Endothelial cell of umbilical vein (primary cell): ENCODE data around the gene MAFB. TPM values are rescaled to one million over a fixed set of nuclear protein-coding genes. Genes with fewer than 3 reads are reported as not detected.

Experiments
- BruUV-seq: library from RNA; stranded (reverse); fragments of 400-500 nt; replicated peaks from 2 replicates; lab custom pipeline; 2021; lab: Mats Ljungman, UMichigan
- CTCF ChIA-PET: fragments of 300-600, 350-600 bp; sonication (Branson Sonifier 250); formaldehyde crosslinking; loops from one replicate; lab custom pipeline; 2021; ENCODE audit warnings: antibody characterized with exemption, inconsistent platforms; lab: Charles Lee
- POLR2A ChIA-PET: fragments of 300-600, 350-600 bp; sonication (Branson Sonifier 250); formaldehyde crosslinking; loops from one replicate; lab custom pipeline; 2021; ENCODE audit warnings: antibody characterized with exemption, inconsistent platforms; lab: Charles Lee
- DNase-seq: peaks from one replicate; pipeline ENCODE4 v3.0.0-alpha.2; 2011; ENCODE audit warnings: low read depth, low spot score
- FAIRE-seq: peaks from 2 replicates; lab custom pipeline; 2011; peaks lifted over from hg19 to GRCh38; lab: Jason Lieb, UNC
- H2AFZ ChIP-seq: 2 replicates; pipeline ENCODE4 v1.6.0; 2012; ENCODE audit warnings: low read depth, low read length, control low read depth, inconsistent platforms
- H3K27ac ChIP-seq: 2 replicates; pipeline ENCODE4 v1.5.1; 2011; ENCODE audit warnings: low read depth, mild to moderate bottlenecking, control low read depth, low read length, moderate library complexity; ENCODE audit not compliant: insufficient read depth
- H3K27me3 ChIP-seq, 2 experiments: 2 replicates each; pipeline versions ENCODE4 v1.6.0 to v1.6.1; 2011; ENCODE audit warnings: low read length in 2 of 2, mixed read lengths in 1 of 2; ENCODE audit not compliant: control insufficient read depth in 2 of 2, insufficient read depth in 2 of 2
- H3K36me3 ChIP-seq, 2 experiments: 2 replicates in 1 of 2; 3 replicates in 1 of 2; pipeline ENCODE4 v1.5.1; 2011; ENCODE audit warnings: low read length in 2 of 2, mild to moderate bottlenecking in 1 of 2, moderate library complexity in 1 of 2; ENCODE audit not compliant: control insufficient read depth in 2 of 2, insufficient read depth in 2 of 2; ENCODE audit errors: extremely low read depth in 1 of 2
- H3K4me1 ChIP-seq: 3 replicates; pipeline ENCODE4 v1.5.1; 2011; ENCODE audit warnings: mild to moderate bottlenecking, low read length; ENCODE audit not compliant: control insufficient read depth, insufficient read depth; ENCODE audit errors: extremely low read depth
- H3K4me2 ChIP-seq: 2 replicates; pipeline ENCODE4 v1.6.1; 2011; ENCODE audit warnings: low read length, control low read depth, mixed read lengths; ENCODE audit not compliant: insufficient read depth
- H3K4me3 ChIP-seq, 3 experiments: fragments of 200-600 bp in 1 of 3; sonication (generic), shearing (Covaris generic) in 1 of 3; replicated peaks in 1 of 3; 2 replicates each; pipeline ENCODE4 v1.5.1; 2011 to 2016; ENCODE audit warnings: control low read depth in 3 of 3, low read length in 3 of 3, mild to moderate bottlenecking in 2 of 3, inconsistent platforms in 1 of 3, low read depth in 1 of 3, moderate library complexity in 1 of 3; ENCODE audit not compliant: insufficient read depth in 1 of 3
- H3K79me2 ChIP-seq: 2 replicates; pipeline ENCODE4 v1.6.0; 2012; ENCODE audit warnings: low read length, inconsistent platforms; ENCODE audit not compliant: control insufficient read depth, insufficient read depth
- H3K9ac ChIP-seq: replicated peaks from 2 replicates; pipeline ENCODE3; 2011; ENCODE audit warnings: low read length, control low read depth; ENCODE audit not compliant: insufficient read depth; ENCODE audit errors: extremely low read depth
- H3K9me1 ChIP-seq: replicated peaks from 3 replicates; pipeline ENCODE4 v1.6.0; 2011; ENCODE audit warnings: mild to moderate bottlenecking, low read length; ENCODE audit not compliant: control insufficient read depth, insufficient read depth; ENCODE audit errors: extremely low read depth
- H3K9me3 ChIP-seq: replicated peaks from 2 replicates; pipeline ENCODE4 v1.5.1; 2012; ENCODE audit warnings: low read length, inconsistent platforms; ENCODE audit not compliant: control insufficient read depth, insufficient read depth
- H4K20me1 ChIP-seq: replicated peaks from 2 replicates; pipeline ENCODE3; 2011; ENCODE audit warnings: mild to moderate bottlenecking, low read length; ENCODE audit not compliant: control insufficient read depth, insufficient read depth; ENCODE audit errors: extremely low read depth
- CTCF ChIP-seq, 2 donors: IDR thresholded peaks; 1 replicate in 1 of 2; 2 replicates in 1 of 2; pipeline ENCODE4 v1.5.1; 2011; ENCODE audit warnings: low read length in 2 of 2, mild to moderate bottlenecking in 2 of 2, moderate library complexity in 2 of 2, control low read depth in 1 of 2, inconsistent platforms in 1 of 2, low read depth in 1 of 2; ENCODE audit not compliant: insufficient read depth in 1 of 2; ENCODE audit errors: extremely low read depth in 1 of 2
- EZH2 ChIP-seq: IDR thresholded peaks from 2 replicates; pipeline ENCODE4 v1.6.1; 2012; ENCODE audit warnings: borderline replicate concordance, low read depth, mild to moderate bottlenecking, moderate library complexity, low read length, inconsistent platforms; ENCODE audit not compliant: severe bottlenecking
- FOS ChIP-seq: IDR thresholded peaks from 2 replicates; pipeline ENCODE4 v1.6.1; 2011; ENCODE audit warnings: mild to moderate bottlenecking, low read length, moderate library complexity, borderline replicate concordance; ENCODE audit not compliant: insufficient read depth
- GATA2 ChIP-seq: IDR thresholded peaks from 2 replicates; pipeline ENCODE4 v1.7.0; 2011; ENCODE audit warnings: low read depth, mild to moderate bottlenecking, moderate library complexity, mixed read lengths, low read length; ENCODE audit not compliant: insufficient read length, insufficient read depth
- JUN ChIP-seq: IDR thresholded peaks from 2 replicates; pipeline ENCODE4 v1.6.1; 2011; ENCODE audit warnings: borderline replicate concordance, low read depth; ENCODE audit not compliant: insufficient read length, insufficient read depth
- MYC ChIP-seq: IDR thresholded peaks from one replicate; pipeline ENCODE4 v1.6.1; 2011; ENCODE audit warnings: mild to moderate bottlenecking, low read depth, low read length
- POLR2A ChIP-seq: IDR thresholded peaks from 2 replicates; pipeline ENCODE4 v1.6.1; 2012; ENCODE audit warnings: low read depth, mild to moderate bottlenecking, control low read depth, low read length
- POLR2AphosphoS5 ChIP-seq: IDR thresholded peaks from 2 replicates; pipeline ENCODE4 v1.6.1; 2012; ENCODE audit warnings: low read depth, mild to moderate bottlenecking, control low read depth, low read length, moderate library complexity; ENCODE audit not compliant: insufficient read depth
- dilution Hi-C: fragments of 300-500 bp; cut with MboI; formaldehyde crosslinking; loops from one replicate; pipeline ENCODE4 v1.15.0; 2019; ENCODE audit warnings: low sequenced_read_pairs; ENCODE audit not compliant: extremely low pct_ligation_motif_present
- intact Hi-C: fragments of 100-400 bp; cut with micrococcal nuclease; formaldehyde crosslinking; loops from one replicate; pipeline ENCODE4 v1.10.0; 2022
- polyA plus RNA-seq, 4 experiments: library from polyadenylated mRNA; depleted of rRNA in 3 of 4; stranded (reverse) in 3 of 4; unstranded in 1 of 4; fragments of >200 nt; gene quantifications; 2 replicates each; pipeline versions ENCODE4 v1.2.1 to v1.2.3, GENCODE V29; 2011 to 2012; ENCODE audit warnings: missing spikeins in 1 of 4
- total RNA-seq: library from RNA; stranded (reverse); gene quantifications from 2 replicates; pipeline ENCODE4 v1.2.3, GENCODE V29; 2021
- TF ChIP-seq, protein P1 (sequence below): IDR thresholded peaks from 2 replicates; pipeline ENCODE4 v1.6.1; 2011; ENCODE audit not compliant: insufficient read depth, insufficient read length

MAFB gene
- total and polyA plus RNA-seq, 2 donors (not counting 3 experiments of a cell fraction or from before 2014, with no cell fraction given): 1.8 to 3.4 TPM

DNA sequence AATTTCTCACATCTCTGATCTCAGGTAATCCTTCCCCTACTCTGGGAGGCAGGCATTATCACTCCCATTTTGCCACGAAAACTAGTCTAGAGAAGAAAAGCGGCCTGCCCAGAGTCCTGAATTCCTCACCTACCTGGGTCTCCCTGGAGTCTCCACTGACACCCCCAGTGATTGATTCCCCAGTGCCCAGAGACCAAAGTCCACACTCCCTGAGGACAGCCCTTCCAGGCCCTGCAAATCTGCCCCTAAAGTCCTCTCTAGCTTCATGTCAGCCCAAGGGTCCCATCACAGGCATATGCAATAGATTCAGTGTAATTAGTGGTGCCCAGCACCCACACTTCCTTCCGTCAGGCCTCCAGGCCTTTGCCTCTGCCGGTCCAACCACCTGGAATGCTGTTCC, 47.2 kb downstream of the MAFB start:
- TF ChIP-seq CTCF (IDR thresholded peaks at IDR 0.05; ENCODE audit: extremely low read depth in 1 of 2, insufficient read depth in 1 of 2, low read depth in 1 of 2, low read length in 2 of 2): no peak
- TF ChIP-seq GATA2: no peak
- no peak for TF ChIP-seq POLR2AphosphoS5
- TF ChIP-seq POLR2A: no peak
- TF ChIP-seq MYC: no peak
- TF ChIP-seq, protein P1, sequence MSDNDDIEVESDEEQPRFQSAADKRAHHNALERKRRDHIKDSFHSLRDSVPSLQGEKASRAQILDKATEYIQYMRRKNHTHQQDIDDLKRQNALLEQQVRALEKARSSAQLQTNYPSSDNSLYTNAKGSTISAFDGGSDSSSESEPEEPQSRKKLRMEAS: no peak
- TF ChIP-seq EZH2: no peak
- no peak for TF ChIP-seq FOS
- no peak for TF ChIP-seq JUN
- Histone ChIP-seq H3K4me3 (no peak overlapping the region), H3K36me3 (no peaks in the 10 kb centered on the region), H4K20me1 (no peaks in the 10 kb centered on the region), H3K4me2 (no peak overlapping the region), H3K27ac (no peak overlapping the region), H3K4me1 (peaks cover 27% of the 10 kb centered on the region), H3K9ac (no peak overlapping the region), H3K9me3 (no peaks in the 10 kb centered on the region), H3K79me2 (no peaks in the 10 kb centered on the region), H2AFZ (no peak overlapping the region), H3K27me3 (no peaks in the 10 kb centered on the region), H3K9me1 (no peaks in the 10 kb centered on the region)
- POLR2A ChIA-PET: no interaction called here
- no TSS peak for BruUV-seq
- DNase-seq (no peak), FAIRE-seq (no peak)
- dilution Hi-C loops (no loop called here), intact Hi-C loops (no loop called here)
- CTCF ChIA-PET: no interaction called here
